Neural cell (in vitro differentiated cells): Measurements from ENCODE around the gene FAM186B.

ENCODE experiments used
- CTCF ChIP-seq: fragments of 450-650 bp; IDR thresholded peaks from 2 replicates; pipeline ENCODE4 v1.5.1; 2014; ENCODE audit warnings: antibody characterized with exemption, mild to moderate bottlenecking, moderate library complexity; ENCODE audit not compliant: poor library complexity, severe bottlenecking
- MXI1 ChIP-seq: fragments of 450-650 bp; conservative IDR thresholded peaks from 2 replicates; pipeline ENCODE4 v1.6.1; 2014; ENCODE audit warnings: antibody characterized with exemption, mild to moderate bottlenecking; ENCODE audit not compliant: poor library complexity, severe bottlenecking
- POLR2AphosphoS5 ChIP-seq: IDR thresholded peaks from 2 replicates; pipeline ENCODE4 v1.6.1; 2012

- TF ChIP-seq CTCF (no peak), POLR2AphosphoS5 (no peak), MXI1 (no peak)
These were observed 10.3 kb upstream of the FAM186B start for GRCh38 chr12:49615725-49616124.
